HAP-1 (cell line): ENCODE measurements around the gene TXNDC11.

Experiments
- DNase-seq, 2 experiments: peaks; one replicate each; pipeline ENCODE4 v3.0.0-alpha.2; 2016 to 2020; ENCODE audit warnings: low spot score in 2 of 2
- H3K27me3 ChIP-seq: fragments of 250-450 bp; sonication (Bioruptor Pico); 2 replicates; pipeline ENCODE4 v1.5.1; 2020; ENCODE audit warnings: low read depth, mild to moderate bottlenecking, moderate library complexity
- H3K36me3 ChIP-seq: fragments of 250-450 bp; sonication (Bioruptor Pico); replicated peaks from 2 replicates; pipeline ENCODE4 v1.5.1; 2020; ENCODE audit warnings: mild to moderate bottlenecking
- H3K4me1 ChIP-seq: fragments of 250-450 bp; sonication (Bioruptor Pico); 2 replicates; pipeline ENCODE4 v1.5.1; 2020; ENCODE audit warnings: mild to moderate bottlenecking
- H3K4me3 ChIP-seq: fragments of 250-450 bp; sonication (Bioruptor Pico); 2 replicates; pipeline ENCODE4 v1.5.1; 2020; ENCODE audit warnings: mild to moderate bottlenecking, moderate library complexity
- H3K9me3 ChIP-seq: fragments of 250-450 bp; sonication (Bioruptor Pico); 2 replicates; pipeline ENCODE4 v1.5.1; 2020; ENCODE audit warnings: mild to moderate bottlenecking, moderate library complexity
- in situ Hi-C: fragments of 300-500 bp; cut with MboI; formaldehyde crosslinking; loops from 3 replicates; pipeline ENCODE4 v1.14.3; 2020; ENCODE audit warnings: low sequenced_read_pairs, inconsistent platforms, mixed read lengths

Gene TXNDC11

DNA sequence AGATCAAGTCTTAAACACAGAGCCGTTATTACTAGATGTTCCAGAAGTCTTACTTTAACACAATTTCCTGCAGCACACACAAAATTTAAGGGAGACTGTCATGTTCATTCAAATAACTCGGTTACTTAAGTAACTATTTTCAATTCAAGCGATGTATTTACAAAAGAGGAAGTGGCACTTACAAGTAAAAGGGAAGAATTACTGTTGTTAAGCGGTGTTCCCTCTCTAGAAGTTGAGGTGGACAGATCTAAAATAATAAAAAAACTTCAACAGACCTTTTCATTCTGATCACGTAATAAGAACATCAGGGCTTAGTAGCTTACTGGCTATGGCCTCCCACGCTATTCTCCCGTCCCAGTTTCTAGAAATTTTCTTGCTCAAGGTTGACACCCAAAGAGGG is 26.2 kb upstream of the TXNDC11 start:
- H3K36me3 ChIP-seq = peaks cover 84% of the 10 kb centered on the region
- no peak overlapping the region for H3K4me3 ChIP-seq
- no peaks in the 10 kb centered on the region for H3K27me3 ChIP-seq
- no peaks in the 10 kb centered on the region for H3K4me1 ChIP-seq
- in situ Hi-C loops = no loop called here
- DNase-seq = no peak
- H3K9me3 ChIP-seq = no peaks in the 10 kb centered on the region

DNA sequence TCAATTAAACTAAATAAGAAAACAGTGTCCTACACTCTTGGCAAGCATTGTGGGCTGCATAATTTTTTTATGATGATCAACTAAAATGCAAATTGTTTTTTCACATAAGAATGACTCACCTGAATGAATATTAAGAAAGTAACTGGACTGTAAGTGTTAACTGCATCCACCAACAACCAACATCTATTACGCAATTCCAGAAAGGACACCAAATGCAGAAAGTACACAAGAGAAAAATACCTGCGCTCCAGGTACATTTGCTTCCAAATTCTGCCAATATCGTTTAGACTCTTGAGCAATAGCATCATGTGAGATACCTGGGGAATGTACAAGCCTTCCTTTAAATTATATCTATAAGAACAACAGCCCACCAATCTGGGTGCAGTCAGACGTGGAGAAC is 19.8 kb upstream of the TXNDC11 start:
- peaks cover 78% of the 10 kb centered on the region for H3K36me3 ChIP-seq
- no peaks in the 10 kb centered on the region; the same call in 1 of the 2 replicates for H3K4me1 ChIP-seq
- no peaks in the 10 kb centered on the region for H3K9me3 ChIP-seq
- in situ Hi-C loops = no loop called here
- no peak for DNase-seq
- H3K27me3 ChIP-seq = no peaks in the 10 kb centered on the region
- H3K4me3 ChIP-seq = no peak overlapping the region

DNA sequence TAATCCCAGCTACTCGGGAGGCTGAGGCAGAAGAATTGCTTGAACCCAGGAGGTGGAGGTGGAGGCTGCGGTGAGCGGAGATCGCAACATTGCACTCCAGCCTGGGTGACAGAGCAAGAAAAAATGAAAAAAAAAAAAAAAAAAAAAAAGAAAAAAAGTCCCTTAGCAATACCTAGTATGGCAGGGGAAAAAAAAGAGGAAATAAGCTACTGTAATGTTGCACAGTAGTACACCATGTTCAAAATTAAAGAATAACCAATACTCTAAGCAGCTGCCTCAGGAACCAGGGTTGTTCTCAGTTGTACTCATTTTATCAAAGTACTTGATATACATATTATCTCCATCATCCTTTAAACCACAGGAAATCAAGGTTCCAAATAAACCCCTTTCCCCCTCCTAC is 17.3 kb upstream of the TXNDC11 start:
- Histone ChIP-seq H3K4me3 (no peak overlapping the region), H3K4me1 (no peaks in the 10 kb centered on the region; the same call in 1 of the 2 replicates), H3K9me3 (no peaks in the 10 kb centered on the region), H3K36me3 (peaks cover 78% of the 10 kb centered on the region), H3K27me3 (no peaks in the 10 kb centered on the region)
- DNase-seq = no peak
- in situ Hi-C loops = no loop called here

DNA sequence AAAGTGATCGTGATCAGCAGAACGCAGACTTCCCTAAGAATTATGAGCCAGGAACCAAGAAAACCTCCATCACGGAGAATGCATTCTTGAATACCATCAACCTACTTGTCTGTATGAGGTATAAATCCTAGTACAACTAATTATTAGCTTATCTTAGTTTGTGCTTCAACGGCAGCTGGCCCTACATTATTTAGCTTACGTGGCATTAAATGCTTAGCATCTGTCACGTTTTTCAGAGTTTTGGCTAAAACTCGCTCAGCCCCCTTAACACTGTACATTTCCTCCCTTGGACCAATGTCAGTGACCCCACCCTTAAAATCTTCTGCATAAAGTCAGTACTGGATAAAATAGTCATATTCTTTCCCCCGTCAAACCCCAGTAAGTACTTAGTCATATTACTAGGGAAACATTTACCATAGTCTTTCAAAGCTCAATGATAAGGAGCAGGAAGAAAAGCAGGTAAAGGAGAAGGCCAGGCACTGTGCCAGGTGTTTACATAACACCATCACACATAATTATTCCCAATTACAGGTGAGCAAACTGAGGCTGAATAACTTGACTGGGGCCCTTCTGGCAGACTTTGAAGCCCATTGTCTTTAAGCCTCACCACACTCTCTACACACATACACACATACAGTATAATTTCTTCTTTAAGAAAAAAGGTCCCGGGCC is 16.6 kb upstream of the TXNDC11 start:
- no peaks in the 10 kb centered on the region; the same call in 1 of the 2 replicates for H3K4me1 ChIP-seq
- H3K4me3 ChIP-seq = no peak overlapping the region
- no peaks in the 10 kb centered on the region for H3K27me3 ChIP-seq
- peaks cover 72% of the 10 kb centered on the region for H3K36me3 ChIP-seq
- in situ Hi-C loops = no loop called here
- H3K9me3 ChIP-seq = no peaks in the 10 kb centered on the region
- DNase-seq = no peak

DNA sequence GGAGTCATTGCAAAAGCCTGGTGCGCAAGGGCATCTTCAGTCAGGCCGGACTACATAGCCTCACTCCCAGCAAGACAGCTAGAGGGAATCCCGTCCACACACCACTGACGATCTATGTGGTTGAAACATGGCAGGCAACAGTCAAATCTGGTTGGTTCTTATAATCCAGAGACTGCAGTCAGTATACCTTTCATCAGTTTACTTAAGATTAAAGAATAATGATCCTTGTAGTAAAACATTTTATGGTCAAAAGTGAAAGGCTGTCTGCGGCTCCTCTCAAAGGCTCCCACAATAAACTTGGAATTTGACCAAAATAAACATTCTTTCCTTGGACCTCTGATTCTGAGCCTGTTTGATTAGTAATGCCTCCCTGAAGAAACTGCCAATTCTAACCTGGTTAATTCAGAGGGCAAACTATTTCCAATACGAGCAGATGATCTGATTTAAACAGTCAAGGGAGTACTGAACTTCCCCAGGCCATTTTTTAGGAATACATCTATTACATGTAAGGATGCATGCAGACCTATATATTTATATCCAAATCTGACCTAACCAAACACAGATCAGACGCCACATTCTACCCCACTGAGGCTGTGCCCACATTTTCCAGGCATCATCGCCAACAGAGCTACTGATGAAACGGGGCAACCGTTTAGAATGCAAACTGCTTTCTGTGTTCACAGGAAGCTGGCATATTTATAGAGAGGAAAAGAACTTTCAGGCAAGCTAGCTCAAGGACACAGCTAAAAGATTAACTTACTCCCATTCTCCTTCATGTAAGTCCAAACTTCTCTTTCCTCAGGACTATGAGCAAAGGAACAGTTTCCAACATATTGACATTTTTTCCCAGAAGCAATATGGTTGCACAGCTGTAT is 15.3 kb upstream of the TXNDC11 start:
- in situ Hi-C loops = no loop called here
- H3K4me3 ChIP-seq = no peak overlapping the region
- DNase-seq = peak; percentile 29 to 48
- H3K27me3 ChIP-seq = no peaks in the 10 kb centered on the region
- no peaks in the 10 kb centered on the region; the same call in 1 of the 2 replicates for H3K4me1 ChIP-seq
- H3K9me3 ChIP-seq = no peaks in the 10 kb centered on the region
- peaks cover 72% of the 10 kb centered on the region for H3K36me3 ChIP-seq

DNA sequence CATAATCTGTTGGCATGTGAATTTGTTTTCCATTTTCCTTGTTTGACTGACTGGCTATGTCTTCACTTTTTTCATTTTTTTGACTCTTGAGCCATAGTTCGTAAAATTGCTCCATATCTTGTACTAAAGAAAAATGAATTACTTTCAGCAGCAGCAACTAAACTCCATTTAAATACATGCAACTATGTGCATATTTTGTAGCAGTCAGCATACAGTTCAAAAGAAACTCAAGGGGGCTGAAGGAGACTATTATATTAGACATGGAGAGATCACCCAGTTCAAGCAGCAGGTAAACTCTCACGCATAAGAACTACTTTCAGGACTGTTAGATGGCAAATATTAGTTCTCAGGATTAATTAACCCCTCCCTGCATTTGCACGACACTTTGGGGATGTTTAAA is 13.6 kb upstream of the TXNDC11 start:
- H3K9me3 ChIP-seq = no peaks in the 10 kb centered on the region
- no peaks in the 10 kb centered on the region for H3K27me3 ChIP-seq
- no peak for DNase-seq
- no peaks in the 10 kb centered on the region; the same call in 1 of the 2 replicates for H3K4me1 ChIP-seq
- in situ Hi-C loops = no loop called here
- no peak overlapping the region for H3K4me3 ChIP-seq
- H3K36me3 ChIP-seq = peaks cover 74% of the 10 kb centered on the region

DNA sequence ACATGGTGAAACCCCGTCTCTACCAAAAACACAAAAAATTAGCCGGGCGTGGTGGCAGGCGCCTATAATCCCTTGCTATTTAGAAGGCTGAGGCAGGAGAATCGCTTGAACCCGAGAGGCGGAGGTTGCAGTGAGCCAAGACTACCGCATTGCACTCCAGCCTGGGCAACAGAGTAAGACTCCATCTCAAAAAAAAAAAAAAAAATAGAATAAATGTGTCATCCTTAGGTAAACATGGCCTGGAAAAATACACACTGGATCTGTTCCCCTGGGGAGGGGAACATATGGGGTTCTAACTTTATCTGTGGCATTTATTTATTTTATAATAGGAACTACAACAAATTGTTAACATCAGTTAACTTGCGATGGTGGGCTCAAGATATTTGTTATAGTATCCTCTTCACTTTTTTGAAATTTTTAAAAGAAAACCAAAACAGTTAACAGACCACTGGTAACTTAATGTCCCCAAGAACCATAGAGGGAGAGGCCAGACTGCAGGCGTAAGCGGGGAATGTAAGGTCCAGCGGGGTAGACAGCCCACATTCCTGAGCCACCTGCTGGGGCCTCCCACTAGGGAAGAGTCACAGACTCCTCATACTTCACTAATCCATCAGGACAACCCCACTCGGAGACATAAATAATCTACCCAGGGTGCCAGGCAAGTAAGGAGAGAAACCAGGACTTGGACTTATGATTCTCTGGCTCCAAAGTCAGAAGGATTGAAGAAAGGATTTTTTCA is 12.5 kb upstream of the TXNDC11 start:
- DNase-seq = no peak
- H3K4me1 ChIP-seq = no peaks in the 10 kb centered on the region; the same call in 1 of the 2 replicates
- no peaks in the 10 kb centered on the region for H3K27me3 ChIP-seq
- no peaks in the 10 kb centered on the region for H3K9me3 ChIP-seq
- in situ Hi-C loops = no loop called here
- peaks cover 75% of the 10 kb centered on the region for H3K36me3 ChIP-seq
- no peak overlapping the region for H3K4me3 ChIP-seq

DNA sequence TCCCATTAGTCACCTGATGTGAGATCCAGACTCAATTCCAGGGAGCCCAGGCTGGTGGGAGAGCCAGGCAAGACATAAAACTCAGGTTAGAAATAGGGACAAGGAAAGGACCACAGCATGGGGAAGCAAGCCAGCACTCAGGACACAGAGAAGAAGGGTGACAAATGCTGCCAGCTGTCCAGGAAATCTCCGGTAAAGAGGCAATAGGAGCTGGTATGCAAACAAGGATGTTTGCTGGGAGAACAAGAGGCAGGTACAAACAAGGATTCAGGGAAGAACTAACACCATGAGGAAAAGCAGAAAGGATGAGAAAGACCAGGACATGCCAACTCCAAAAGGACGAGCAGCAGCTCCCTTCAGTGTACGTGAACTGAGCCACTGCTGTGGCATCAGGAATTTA is 10.2 kb upstream of the TXNDC11 start:
- Histone ChIP-seq H3K36me3 (peaks cover 71% of the 10 kb centered on the region), H3K27me3 (no peaks in the 10 kb centered on the region), H3K9me3 (no peaks in the 10 kb centered on the region), H3K4me1 (no peaks in the 10 kb centered on the region; the same call in 1 of the 2 replicates), H3K4me3 (no peak overlapping the region)
- in situ Hi-C loops = no loop called here
- DNase-seq = no peak

DNA sequence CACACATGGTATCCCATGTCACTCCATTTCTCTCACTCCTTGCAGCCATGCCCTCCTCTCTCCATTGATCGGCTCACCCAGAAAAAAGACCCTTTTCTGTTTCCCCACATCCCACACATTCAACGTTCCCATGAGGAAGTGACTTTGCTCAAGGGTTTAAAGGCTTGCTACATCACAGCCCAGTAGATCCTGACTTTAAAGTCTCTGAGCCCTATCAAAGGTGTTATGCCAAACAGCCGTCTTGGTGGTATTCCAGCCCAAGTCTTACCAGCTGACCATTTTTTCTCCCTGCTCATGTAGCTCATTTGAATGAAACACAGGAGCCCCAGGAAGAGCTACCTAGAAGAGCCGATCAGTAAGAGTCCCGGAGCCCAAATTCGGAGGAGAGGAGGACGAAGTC is 7.4 kb upstream of the TXNDC11 start:
- H3K36me3 ChIP-seq = peaks cover 48% of the 10 kb centered on the region
- no peak for DNase-seq
- no peaks in the 10 kb centered on the region for H3K9me3 ChIP-seq
- H3K4me1 ChIP-seq = no peaks in the 10 kb centered on the region
- no peaks in the 10 kb centered on the region for H3K27me3 ChIP-seq
- no peak overlapping the region for H3K4me3 ChIP-seq
- in situ Hi-C loops = no loop called here

DNA sequence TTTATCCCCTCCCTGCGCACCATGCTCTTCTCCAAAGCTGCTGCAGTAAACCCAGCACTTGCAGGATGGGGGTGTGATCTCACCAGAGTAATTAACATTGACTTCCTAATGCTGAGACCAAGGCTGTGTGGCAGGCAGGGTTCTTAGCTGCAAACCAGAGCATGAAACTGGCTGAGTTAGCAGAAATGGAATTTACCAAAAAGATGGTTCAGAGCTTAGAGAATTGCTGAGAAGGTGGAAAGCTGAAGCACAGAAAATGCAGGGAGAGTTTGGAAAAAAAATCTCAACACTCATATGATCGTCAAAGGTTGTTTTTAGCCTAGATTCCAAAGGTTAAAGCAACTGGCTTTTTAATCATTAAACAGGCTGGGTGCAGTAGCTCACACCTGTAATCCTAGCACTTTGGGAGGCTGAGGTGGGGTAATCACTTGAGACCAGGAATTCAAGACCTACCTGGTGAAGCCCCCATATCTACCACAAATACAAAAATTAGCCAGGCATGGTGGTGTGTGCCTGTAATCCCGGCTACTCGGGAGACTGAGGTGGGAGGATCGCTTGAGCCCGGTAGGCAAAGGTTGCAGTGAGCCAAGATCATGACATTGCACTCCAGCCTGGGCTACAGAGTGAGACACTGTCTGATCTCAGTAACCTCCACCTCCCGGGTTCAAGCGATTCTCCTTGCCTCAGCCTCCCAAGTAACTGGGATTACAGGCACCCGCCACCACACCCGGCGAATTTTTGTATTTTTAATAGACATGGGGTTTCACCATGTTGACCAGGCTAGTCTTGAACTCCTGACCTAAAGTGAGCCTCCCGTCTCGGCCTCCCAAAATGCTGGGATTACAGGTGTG is 6.0 kb upstream of the TXNDC11 start:
- Histone ChIP-seq H3K9me3 (no peaks in the 10 kb centered on the region), H3K4me3 (no peak overlapping the region), H3K4me1 (peaks cover under 1% of the 10 kb centered on the region), H3K36me3 (peaks cover 45% of the 10 kb centered on the region), H3K27me3 (no peaks in the 10 kb centered on the region)
- DNase-seq = no peak
- in situ Hi-C loops = no loop called here

DNA sequence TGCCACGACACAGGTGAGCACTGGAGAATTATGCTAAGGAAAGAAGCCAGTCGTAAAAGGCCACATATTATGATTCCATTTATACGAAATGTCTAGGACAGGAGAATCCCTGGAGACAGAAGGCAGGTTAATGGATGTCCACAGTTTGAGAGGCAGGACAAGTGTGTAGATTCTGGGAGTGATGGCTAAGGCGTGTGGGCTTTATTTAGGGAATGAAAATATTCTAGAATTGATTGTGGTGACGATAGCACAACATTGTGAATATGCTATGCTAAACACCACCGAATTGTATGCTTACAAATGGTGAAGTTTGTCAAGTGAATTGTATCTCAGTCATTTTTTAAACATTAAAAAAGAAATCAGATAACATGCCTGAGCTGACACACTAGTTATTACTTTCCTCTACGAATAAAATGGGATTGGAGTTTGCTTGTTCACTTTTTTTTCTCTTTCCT is 5.3 kb upstream of the TXNDC11 start:
- Histone ChIP-seq H3K4me1 (peaks cover 7% of the 10 kb centered on the region), H3K9me3 (no peaks in the 10 kb centered on the region), H3K36me3 (peaks cover 38% of the 10 kb centered on the region), H3K27me3 (no peaks in the 10 kb centered on the region), H3K4me3 (no peak overlapping the region)
- in situ Hi-C loops = no loop called here
- DNase-seq = no peak

DNA sequence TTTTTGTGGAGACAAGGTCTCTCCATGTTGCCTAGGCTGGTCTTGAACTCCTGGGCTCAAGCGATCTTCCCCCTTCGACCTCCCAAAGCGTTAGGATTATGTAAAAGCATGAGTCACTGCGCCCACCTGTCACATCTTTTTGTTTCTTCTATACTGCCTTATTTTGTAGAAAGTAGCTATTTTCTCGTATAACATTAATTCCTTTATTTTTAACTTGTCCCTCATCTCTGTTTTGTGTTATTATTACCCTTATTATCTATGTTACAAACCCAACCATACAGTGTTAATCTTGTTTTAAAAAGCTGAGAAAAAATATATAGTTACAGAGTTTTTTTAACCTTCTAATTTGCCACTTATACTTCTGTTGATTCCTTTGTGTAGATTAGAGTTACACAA is 1.4 kb upstream of the TXNDC11 start:
- peaks cover 18% of the 10 kb centered on the region for H3K4me1 ChIP-seq
- no peak for DNase-seq
- in situ Hi-C loops = no loop called here
- no peaks in the 10 kb centered on the region for H3K27me3 ChIP-seq
- H3K36me3 ChIP-seq = peaks cover 6% of the 10 kb centered on the region
- no peaks in the 10 kb centered on the region for H3K9me3 ChIP-seq
- H3K4me3 ChIP-seq = no peak overlapping the region
